SK-N-MC (cell line): ENCODE data around the gene LRRC27.

Experiments used
- EZH2 ChIP-seq: fragments of 200-600 bp; sonication (generic); IDR thresholded peaks from one replicate; pipeline ENCODE4 v1.6.1; 2017; ENCODE audit warnings: antibody characterized with exemption
- FOXP2 ChIP-seq: optimal IDR thresholded peaks from 2 replicates; pipeline ENCODE3; 2011; ENCODE audit warnings: mild to moderate bottlenecking, moderate library complexity; ENCODE audit not compliant: insufficient read depth; ENCODE audit errors: extremely low read length, control extremely low read depth
- POLR2AphosphoS5 ChIP-seq: IDR thresholded peaks from 2 replicates; pipeline ENCODE4 v1.6.1; 2012; ENCODE audit warnings: mild to moderate bottlenecking, low read depth, low read length, borderline replicate concordance

DNA sequence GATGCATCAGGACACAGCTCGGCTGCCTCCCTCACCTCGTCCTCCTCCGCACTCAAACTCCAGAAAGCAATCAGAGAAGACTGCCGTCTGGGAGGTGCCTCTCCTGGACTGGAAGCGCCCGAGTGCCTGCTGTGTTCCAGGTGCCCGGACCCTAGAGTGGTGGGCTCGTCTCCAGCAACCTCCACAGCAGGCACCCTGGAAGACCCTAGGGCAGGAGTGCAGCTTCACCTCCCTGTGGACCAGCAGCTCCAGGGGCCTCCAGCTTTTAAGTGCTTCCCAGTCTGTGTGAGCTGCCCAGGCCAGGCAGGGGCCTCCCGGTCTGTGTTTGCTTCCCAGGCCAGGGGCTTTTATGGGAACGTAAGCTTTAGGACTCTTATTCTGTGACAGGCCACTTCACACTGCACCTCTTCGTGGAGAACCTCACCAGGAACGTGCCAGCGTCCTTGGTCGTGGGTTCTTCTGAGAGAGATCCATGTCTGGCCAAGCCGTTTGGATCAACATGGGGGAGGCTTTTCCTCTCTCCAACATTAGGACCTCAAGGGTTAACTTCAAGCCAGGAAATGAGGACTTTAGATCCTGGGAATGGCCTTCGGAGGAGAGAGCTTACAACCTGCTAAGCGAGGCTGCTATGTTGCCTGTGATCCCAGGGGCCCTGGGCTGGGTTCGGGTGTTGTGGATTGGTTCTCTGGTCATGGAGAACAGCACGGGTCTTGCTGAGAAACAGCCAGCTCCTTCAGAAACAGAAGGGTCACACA, 59.1 kb downstream of the LRRC27 start:
- TF ChIP-seq POLR2AphosphoS5 = no peak
- no peak for TF ChIP-seq EZH2
- TF ChIP-seq FOXP2 = no peak
